HepG2 (cell line): ENCODE measurements around the gene WWC1. TPM values are rescaled to one million over a fixed set of nuclear protein-coding genes. Genes with fewer than 3 reads are reported as not detected.

Experiments
- EEA1 ChIP-seq: sonication (generic); formaldehyde crosslinking; IDR thresholded peaks from 2 replicates; pipeline ENCODE4 v1.5.1; 2020; ENCODE audit warnings: mild to moderate bottlenecking, missing genetic modification reagents, borderline replicate concordance
- JDP2 ChIP-seq: sonication (generic); formaldehyde crosslinking; IDR thresholded peaks from 2 replicates; pipeline ENCODE4 v1.8.1; 2022; ENCODE audit warnings: missing genetic modification reagents, borderline replicate concordance
- LBX2 ChIP-seq: sonication (generic); formaldehyde crosslinking; IDR thresholded peaks from 2 replicates; pipeline ENCODE4 v1.5.0; 2020; ENCODE audit warnings: missing genetic modification reagents, mild to moderate bottlenecking, borderline replicate concordance
- MIER2 ChIP-seq: IDR thresholded peaks from 2 replicates; pipeline ENCODE4 v1.6.1; 2016; ENCODE audit warnings: missing biosample characterization, missing genetic modification reagents
- NPAS2 ChIP-seq: sonication (generic); formaldehyde crosslinking; IDR thresholded peaks from 2 replicates; pipeline ENCODE4 v1.8.0; 2022; ENCODE audit warnings: mild to moderate bottlenecking, missing genetic modification reagents, borderline replicate concordance
- PBX2 ChIP-seq: IDR thresholded peaks from 2 replicates; pipeline ENCODE4 v1.6.1; 2016; ENCODE audit warnings: control low read depth
- PCBP2 ChIP-seq: fragments of 200-400 bp; formaldehyde crosslinking; optimal IDR thresholded peaks from 2 replicates; pipeline ENCODE3; 2018; ENCODE audit warnings: low read length, low read depth; ENCODE audit not compliant: poor library complexity, severe bottlenecking
- PHF8 ChIP-seq: sonication (generic); formaldehyde crosslinking; IDR thresholded peaks from 2 replicates; pipeline ENCODE4 v1.5.0; 2020; ENCODE audit warnings: missing genetic modification reagents
- PTBP1 ChIP-seq: fragments of 200-400 bp; formaldehyde crosslinking; IDR thresholded peaks from 2 replicates; pipeline ENCODE4 v1.6.1; 2018; ENCODE audit warnings: low read length, low read depth; ENCODE audit not compliant: poor library complexity, severe bottlenecking
- RNF2 ChIP-seq: fragments of 450-650 bp; conservative IDR thresholded peaks from 2 replicates; pipeline ENCODE4 v1.6.1; 2016; ENCODE audit warnings: low read depth
- SAP130 ChIP-seq: IDR thresholded peaks from 2 replicates; pipeline ENCODE4 v1.6.1; 2016; ENCODE audit warnings: low read depth
- TSC22D2 ChIP-seq: sonication (generic); formaldehyde crosslinking; IDR thresholded peaks from 2 replicates; pipeline ENCODE4 v1.5.1; 2020; ENCODE audit warnings: missing genetic modification reagents, mild to moderate bottlenecking, borderline replicate concordance
- U2AF2 ChIP-seq: fragments of 200-400 bp; formaldehyde crosslinking; IDR thresholded peaks from 2 replicates; pipeline ENCODE4 v1.6.1; 2017; ENCODE audit warnings: low read depth, mild to moderate bottlenecking, low read length
- YEATS2 ChIP-seq: sonication (generic); formaldehyde crosslinking; IDR thresholded peaks from 2 replicates; pipeline ENCODE4 v1.4.0; 2020; ENCODE audit warnings: missing genetic modification reagents, borderline replicate concordance
- YEATS4 ChIP-seq: sonication (generic); formaldehyde crosslinking; IDR thresholded peaks from 2 replicates; pipeline ENCODE4 v1.4.0; 2020; ENCODE audit warnings: missing genetic modification reagents, borderline replicate concordance
- ZBTB14 ChIP-seq: sonication (generic); formaldehyde crosslinking; IDR thresholded peaks from 2 replicates; pipeline ENCODE4 v1.4.0; 2020; ENCODE audit warnings: missing genetic modification reagents
- ZFP41 ChIP-seq: sonication (generic); formaldehyde crosslinking; IDR thresholded peaks from 2 replicates; pipeline ENCODE4 v1.4.0; 2020; ENCODE audit warnings: mild to moderate bottlenecking, missing genetic modification reagents, borderline replicate concordance
- ZNF564 ChIP-seq: sonication (generic); formaldehyde crosslinking; IDR thresholded peaks from 2 replicates; pipeline ENCODE4 v1.8.1; 2023; ENCODE audit warnings: mild to moderate bottlenecking, missing genetic modification reagents
- polyA plus RNA-seq, 8 experiments: library from polyadenylated mRNA; depleted of rRNA in 3 of 8; stranded (reverse) in 7 of 8; unstranded in 1 of 8; fragments of >200 nt; fragmentation: Illumina TruSeq in 4 of 8; extraction: Trizol in 4 of 8; gene quantifications; 2 replicates each; pipeline versions ENCODE4 v1.2.1 to v1.2.3, GENCODE V29; 2011 to 2016; ENCODE audit warnings: low read depth in 4 of 8, missing spikeins in 1 of 8, mixed read lengths in 1 of 8; ENCODE audit not compliant: insufficient read depth in 1 of 8
- total RNA-seq, 5 experiments: library from RNA; depleted of rRNA; stranded (reverse); fragments of >200 nt; fragmentation: Illumina TruSeq; extraction: Trizol; gene quantifications; 2 replicates each; pipeline ENCODE4 v1.2.3, GENCODE V29; 2016; ENCODE audit warnings: low read depth in 1 of 5
- TF ChIP-seq, protein P1 (sequence below): IDR thresholded peaks from 2 replicates; pipeline ENCODE4 v1.6.1; 2018; ENCODE audit warnings: missing genetic modification reagents
- TF ChIP-seq, protein P2 (sequence below): sonication (generic); formaldehyde crosslinking; IDR thresholded peaks from 2 replicates; pipeline ENCODE4 v1.9.0; 2021; ENCODE audit warnings: mild to moderate bottlenecking, missing genetic modification reagents

WWC1 gene
- total and polyA plus RNA-seq, 2 of the 13 experiments (the other 11 are each of a cell fraction or from before 2014, with no cell fraction given), result 8.3 to 17.9 TPM

- TF ChIP-seq YEATS2 (CRISPR knock-in tag) (no peak), PTBP1 (no peak), PBX2 (CRISPR knock-in tag) (no peak), YEATS4 (CRISPR knock-in tag) (peak; percentile 28; the same call in 1 of the 2 replicates), U2AF2 (no peak), EEA1 (CRISPR knock-in tag) (no peak), MIER2 (CRISPR knock-in tag) (no peak), NPAS2 (CRISPR knock-in tag) (no peak), PHF8 (peak; percentile 57), ZBTB14 (CRISPR knock-in tag) (no peak; the same call in 1 of the 2 replicates), PCBP2 (no peak), SAP130 (CRISPR knock-in tag) (peak; percentile 68), RNF2 (no peak), LBX2 (CRISPR knock-in tag) (no peak), TSC22D2 (no peak), JDP2 (CRISPR knock-in tag) (no peak; the same call in 1 of the 2 replicates), ZFP41 (CRISPR knock-in tag) (no peak), ZNF564 (CRISPR knock-in tag) (no peak; the same call in 1 of the 2 replicates)
- TF ChIP-seq, protein P1, sequence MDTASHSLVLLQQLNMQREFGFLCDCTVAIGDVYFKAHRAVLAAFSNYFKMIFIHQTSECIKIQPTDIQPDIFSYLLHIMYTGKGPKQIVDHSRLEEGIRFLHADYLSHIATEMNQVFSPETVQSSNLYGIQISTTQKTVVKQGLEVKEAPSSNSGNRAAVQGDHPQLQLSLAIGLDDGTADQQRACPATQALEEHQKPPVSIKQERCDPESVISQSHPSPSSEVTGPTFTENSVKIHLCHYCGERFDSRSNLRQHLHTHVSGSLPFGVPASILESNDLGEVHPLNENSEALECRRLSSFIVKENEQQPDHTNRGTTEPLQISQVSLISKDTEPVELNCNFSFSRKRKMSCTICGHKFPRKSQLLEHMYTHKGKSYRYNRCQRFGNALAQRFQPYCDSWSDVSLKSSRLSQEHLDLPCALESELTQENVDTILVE (CRISPR knock-in tag), result no peak
- TF ChIP-seq, protein P2, sequence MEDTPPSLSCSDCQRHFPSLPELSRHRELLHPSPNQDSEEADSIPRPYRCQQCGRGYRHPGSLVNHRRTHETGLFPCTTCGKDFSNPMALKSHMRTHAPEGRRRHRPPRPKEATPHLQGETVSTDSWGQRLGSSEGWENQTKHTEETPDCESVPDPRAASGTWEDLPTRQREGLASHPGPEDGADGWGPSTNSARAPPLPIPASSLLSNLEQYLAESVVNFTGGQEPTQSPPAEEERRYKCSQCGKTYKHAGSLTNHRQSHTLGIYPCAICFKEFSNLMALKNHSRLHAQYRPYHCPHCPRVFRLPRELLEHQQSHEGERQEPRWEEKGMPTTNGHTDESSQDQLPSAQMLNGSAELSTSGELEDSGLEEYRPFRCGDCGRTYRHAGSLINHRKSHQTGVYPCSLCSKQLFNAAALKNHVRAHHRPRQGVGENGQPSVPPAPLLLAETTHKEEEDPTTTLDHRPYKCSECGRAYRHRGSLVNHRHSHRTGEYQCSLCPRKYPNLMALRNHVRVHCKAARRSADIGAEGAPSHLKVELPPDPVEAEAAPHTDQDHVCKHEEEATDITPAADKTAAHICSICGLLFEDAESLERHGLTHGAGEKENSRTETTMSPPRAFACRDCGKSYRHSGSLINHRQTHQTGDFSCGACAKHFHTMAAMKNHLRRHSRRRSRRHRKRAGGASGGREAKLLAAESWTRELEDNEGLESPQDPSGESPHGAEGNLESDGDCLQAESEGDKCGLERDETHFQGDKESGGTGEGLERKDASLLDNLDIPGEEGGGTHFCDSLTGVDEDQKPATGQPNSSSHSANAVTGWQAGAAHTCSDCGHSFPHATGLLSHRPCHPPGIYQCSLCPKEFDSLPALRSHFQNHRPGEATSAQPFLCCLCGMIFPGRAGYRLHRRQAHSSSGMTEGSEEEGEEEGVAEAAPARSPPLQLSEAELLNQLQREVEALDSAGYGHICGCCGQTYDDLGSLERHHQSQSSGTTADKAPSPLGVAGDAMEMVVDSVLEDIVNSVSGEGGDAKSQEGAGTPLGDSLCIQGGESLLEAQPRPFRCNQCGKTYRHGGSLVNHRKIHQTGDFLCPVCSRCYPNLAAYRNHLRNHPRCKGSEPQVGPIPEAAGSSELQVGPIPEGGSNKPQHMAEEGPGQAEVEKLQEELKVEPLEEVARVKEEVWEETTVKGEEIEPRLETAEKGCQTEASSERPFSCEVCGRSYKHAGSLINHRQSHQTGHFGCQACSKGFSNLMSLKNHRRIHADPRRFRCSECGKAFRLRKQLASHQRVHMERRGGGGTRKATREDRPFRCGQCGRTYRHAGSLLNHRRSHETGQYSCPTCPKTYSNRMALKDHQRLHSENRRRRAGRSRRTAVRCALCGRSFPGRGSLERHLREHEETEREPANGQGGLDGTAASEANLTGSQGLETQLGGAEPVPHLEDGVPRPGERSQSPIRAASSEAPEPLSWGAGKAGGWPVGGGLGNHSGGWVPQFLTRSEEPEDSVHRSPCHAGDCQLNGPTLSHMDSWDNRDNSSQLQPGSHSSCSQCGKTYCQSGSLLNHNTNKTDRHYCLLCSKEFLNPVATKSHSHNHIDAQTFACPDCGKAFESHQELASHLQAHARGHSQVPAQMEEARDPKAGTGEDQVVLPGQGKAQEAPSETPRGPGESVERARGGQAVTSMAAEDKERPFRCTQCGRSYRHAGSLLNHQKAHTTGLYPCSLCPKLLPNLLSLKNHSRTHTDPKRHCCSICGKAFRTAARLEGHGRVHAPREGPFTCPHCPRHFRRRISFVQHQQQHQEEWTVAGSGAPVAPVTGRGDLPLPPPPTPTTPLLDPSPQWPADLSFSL (CRISPR knock-in tag), result no peak
Measured at GRCh38 chr5:168291342-168291963, at the start of gene WWC1 (continued).
